Adrenal gland (tissue), 5 donors: Measurements from ENCODE around the gene HTR3C.

Source experiments
- POLR2A ChIP-seq, 2 donors: fragments of 450-650 bp; IDR thresholded peaks; one replicate each; pipeline ENCODE4 v1.6.1; 2017; ENCODE audit warnings: antibody characterized with exemption in 2 of 2, mild to moderate bottlenecking in 2 of 2, moderate library complexity in 1 of 2
- TF ChIP-seq, protein P1 (sequence below), 6 experiments: fragments of 450-650 bp in 4 of 6; fragments of 200-600 bp in 2 of 6; sonication (generic) in 1 of 6; IDR thresholded peaks; 1 replicate in 5 of 6; 2 replicates in 1 of 6; pipeline versions ENCODE4 v1.5.1 to v1.8.0; 2016 to 2021; ENCODE audit warnings: antibody characterized with exemption in 6 of 6, mild to moderate bottlenecking in 2 of 6, moderate library complexity in 1 of 6
- donor health status: DM: no; HTN: no; CAD: no.

DNA sequence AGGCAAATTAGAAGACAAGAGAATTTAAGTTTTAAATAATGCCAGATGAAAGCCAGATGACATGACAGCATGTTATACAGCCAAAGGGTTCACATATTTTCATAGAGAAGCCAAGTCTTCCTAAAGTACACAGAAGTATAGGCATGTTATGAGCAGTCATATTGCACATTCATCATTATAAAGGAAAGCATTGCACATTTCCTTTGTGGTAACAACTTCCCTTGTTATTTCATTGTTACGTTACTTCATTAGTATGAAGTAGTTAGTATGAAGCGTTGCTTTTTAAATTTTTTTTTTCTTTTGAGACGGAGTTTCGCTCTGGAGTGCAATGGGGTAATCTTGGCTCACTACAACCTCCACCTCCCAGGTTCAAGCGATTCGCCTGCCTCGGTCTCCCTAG lies 30.5 kb upstream of the HTR3C start:
- TF ChIP-seq, protein P1, sequence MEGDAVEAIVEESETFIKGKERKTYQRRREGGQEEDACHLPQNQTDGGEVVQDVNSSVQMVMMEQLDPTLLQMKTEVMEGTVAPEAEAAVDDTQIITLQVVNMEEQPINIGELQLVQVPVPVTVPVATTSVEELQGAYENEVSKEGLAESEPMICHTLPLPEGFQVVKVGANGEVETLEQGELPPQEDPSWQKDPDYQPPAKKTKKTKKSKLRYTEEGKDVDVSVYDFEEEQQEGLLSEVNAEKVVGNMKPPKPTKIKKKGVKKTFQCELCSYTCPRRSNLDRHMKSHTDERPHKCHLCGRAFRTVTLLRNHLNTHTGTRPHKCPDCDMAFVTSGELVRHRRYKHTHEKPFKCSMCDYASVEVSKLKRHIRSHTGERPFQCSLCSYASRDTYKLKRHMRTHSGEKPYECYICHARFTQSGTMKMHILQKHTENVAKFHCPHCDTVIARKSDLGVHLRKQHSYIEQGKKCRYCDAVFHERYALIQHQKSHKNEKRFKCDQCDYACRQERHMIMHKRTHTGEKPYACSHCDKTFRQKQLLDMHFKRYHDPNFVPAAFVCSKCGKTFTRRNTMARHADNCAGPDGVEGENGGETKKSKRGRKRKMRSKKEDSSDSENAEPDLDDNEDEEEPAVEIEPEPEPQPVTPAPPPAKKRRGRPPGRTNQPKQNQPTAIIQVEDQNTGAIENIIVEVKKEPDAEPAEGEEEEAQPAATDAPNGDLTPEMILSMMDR (IDR thresholded peaks at IDR 0.05): no peak
- no peak for TF ChIP-seq POLR2A (IDR thresholded peaks at IDR 0.05)
